A549 (cell line): ENCODE measurements around the gene CCL19.

Source experiments
- CHD2 ChIP-seq: fragments of 150-350 bp; IDR thresholded peaks from 2 replicates; pipeline ENCODE4 v1.6.1; 2014; ENCODE audit warnings: low read length; ENCODE audit not compliant: partially characterized antibody
- EP300 ChIP-seq, 2 experiments: fragments of >200 bp; sonication (Bioruptor Twin); formaldehyde crosslinking; IDR thresholded peaks; 2 replicates in 1 of 2; 3 replicates in 1 of 2; pipeline ENCODE4 v1.6.1; 2016 to 2017
- HOXB5 ChIP-seq: fragments of 250-450 bp; sonication (Bioruptor Pico); IDR thresholded peaks from 2 replicates; pipeline ENCODE4 v1.5.0; 2020; ENCODE audit warnings: mild to moderate bottlenecking, moderate library complexity
- MAFK ChIP-seq: fragments of 450-650 bp; IDR thresholded peaks from 2 replicates; pipeline ENCODE4 v1.6.1; 2014; ENCODE audit not compliant: partially characterized antibody
- NR3C1 ChIP-seq: fragments of >200 bp; sonication (Bioruptor Twin); formaldehyde crosslinking; IDR thresholded peaks from 3 replicates; pipeline ENCODE4 v1.6.1; 2017
- POLR2A ChIP-seq: IDR thresholded peaks from 2 replicates; pipeline ENCODE4 v1.6.1; 2012; ENCODE audit warnings: mild to moderate bottlenecking, low read length
- SMC3 ChIP-seq: fragments of >200 bp; sonication (Bioruptor Twin); formaldehyde crosslinking; IDR thresholded peaks from 3 replicates; pipeline ENCODE4 v1.6.1; 2018; ENCODE audit warnings: inconsistent platforms
- ZC3H11A ChIP-seq: fragments of 450-650 bp; IDR thresholded peaks from 2 replicates; pipeline ENCODE4 v1.6.1; 2014; ENCODE audit warnings: antibody characterized with exemption, mild to moderate bottlenecking
- TF ChIP-seq, protein P1 (sequence below): IDR thresholded peaks from 2 replicates; pipeline ENCODE4 v1.6.1; 2012; ENCODE audit warnings: low read depth, borderline replicate concordance
- TF ChIP-seq, protein P2 (sequence below): fragments of >200 bp; sonication (Bioruptor Twin); formaldehyde crosslinking; IDR thresholded peaks from 3 replicates; pipeline ENCODE4 v1.5.1; 2016

DNA sequence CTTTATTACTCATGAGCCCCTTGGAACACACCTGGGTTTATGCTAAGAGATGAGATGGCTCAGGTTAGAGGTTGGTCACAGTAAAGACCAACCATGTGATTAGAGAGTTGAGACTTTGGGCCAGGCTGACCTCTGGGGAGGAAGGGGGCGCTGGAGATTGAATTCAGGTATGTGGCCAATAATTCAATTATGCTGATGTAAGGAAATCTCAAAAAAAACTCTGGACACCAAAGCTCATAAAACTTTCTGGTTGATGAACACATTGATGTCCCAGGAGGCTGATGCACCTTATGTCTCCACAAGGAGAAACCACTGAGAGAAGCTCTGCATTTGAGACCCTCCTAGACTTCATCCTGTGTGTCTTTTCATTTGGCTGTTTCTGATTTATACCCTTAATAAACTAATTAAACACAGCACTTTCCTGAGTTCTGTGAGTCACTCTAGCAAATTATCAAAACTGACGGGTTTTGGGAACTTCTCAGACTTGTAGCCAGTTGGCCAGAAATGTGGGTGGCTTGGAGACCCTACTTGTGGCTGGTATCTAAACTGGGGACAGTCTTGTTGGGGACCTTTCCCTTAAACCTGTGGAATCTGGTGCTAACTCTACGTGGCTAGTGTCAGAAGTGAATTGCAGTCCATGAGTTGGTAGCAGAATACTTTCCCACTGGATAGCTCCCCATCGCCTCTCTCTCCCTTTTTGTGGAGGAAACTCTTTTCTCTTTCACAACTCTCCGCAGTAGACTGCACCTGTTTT is 21.1 kb downstream of the CCL19 start:
- TF ChIP-seq, protein P1, sequence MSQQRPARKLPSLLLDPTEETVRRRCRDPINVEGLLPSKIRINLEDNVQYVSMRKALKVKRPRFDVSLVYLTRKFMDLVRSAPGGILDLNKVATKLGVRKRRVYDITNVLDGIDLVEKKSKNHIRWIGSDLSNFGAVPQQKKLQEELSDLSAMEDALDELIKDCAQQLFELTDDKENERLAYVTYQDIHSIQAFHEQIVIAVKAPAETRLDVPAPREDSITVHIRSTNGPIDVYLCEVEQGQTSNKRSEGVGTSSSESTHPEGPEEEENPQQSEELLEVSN, result no peak
- no peak for TF ChIP-seq POLR2A
- TF ChIP-seq NR3C1, result no peak
- no peak for TF ChIP-seq SMC3
- TF ChIP-seq MAFK, result peak; percentile 87
- TF ChIP-seq, protein P2, sequence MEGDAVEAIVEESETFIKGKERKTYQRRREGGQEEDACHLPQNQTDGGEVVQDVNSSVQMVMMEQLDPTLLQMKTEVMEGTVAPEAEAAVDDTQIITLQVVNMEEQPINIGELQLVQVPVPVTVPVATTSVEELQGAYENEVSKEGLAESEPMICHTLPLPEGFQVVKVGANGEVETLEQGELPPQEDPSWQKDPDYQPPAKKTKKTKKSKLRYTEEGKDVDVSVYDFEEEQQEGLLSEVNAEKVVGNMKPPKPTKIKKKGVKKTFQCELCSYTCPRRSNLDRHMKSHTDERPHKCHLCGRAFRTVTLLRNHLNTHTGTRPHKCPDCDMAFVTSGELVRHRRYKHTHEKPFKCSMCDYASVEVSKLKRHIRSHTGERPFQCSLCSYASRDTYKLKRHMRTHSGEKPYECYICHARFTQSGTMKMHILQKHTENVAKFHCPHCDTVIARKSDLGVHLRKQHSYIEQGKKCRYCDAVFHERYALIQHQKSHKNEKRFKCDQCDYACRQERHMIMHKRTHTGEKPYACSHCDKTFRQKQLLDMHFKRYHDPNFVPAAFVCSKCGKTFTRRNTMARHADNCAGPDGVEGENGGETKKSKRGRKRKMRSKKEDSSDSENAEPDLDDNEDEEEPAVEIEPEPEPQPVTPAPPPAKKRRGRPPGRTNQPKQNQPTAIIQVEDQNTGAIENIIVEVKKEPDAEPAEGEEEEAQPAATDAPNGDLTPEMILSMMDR, result no peak
- no peak for TF ChIP-seq ZC3H11A
- no peak for TF ChIP-seq CHD2
- no peak for TF ChIP-seq EP300 (IDR thresholded peaks at IDR 0.05)
- no peak for TF ChIP-seq HOXB5
